Activated CD8-positive, alpha-beta memory T cell treated with anti-CD3 and anti-CD28 coated beads, Interleukin-2, amount 50 U/mL, for 4 hours (primary cell): ENCODE results near the gene P2RX3.
"Not testable (repeated sequence)": the region's sequence is repeated elsewhere in the genome, so short reads cannot be mapped to it uniquely, and the experiment has no call there.

Experiments
- DNase-seq: peaks from one replicate; pipeline ENCODE4 v3.0.0-alpha.2; 2020

P2RX3 gene

DNA sequence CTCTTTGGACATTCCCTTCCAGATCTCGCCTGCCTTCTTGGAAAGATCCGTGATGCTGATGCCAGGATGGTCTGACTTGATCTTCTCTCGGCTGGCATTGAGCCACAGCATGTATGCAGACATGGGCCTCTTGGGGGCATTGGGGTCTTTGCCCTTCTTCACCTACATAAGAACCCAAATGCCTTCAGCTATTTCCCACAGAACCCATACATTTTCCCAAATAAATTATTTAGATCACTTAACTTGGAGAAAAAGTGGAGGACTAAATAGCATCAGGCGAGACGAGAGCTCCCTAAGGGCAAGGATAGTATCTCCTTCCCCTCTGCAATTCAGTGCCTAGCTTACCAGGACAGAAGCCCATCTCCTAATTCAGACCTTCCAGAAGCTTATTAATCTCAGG is 10.4 kb upstream of the P2RX3 start:
- DNase-seq, result no peak

DNA sequence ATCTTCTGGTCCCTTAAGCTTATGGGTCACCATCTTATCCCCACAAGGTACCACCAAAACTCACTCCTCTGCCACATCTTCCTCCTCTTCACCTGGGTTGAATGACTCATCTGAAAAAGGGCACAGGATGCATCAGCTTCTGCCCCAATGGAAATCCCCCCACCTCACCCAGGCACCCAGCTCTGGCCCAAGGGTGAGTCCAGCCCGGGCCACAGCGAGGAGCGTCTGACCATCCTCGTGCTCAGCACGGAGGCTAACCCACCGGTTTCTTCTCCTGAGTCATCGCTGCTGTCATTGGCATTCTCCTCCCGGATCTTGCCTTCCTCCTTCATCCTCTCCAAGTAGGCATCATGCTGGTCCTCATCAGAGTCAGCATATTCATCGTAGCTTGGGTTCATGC is 8.1 kb upstream of the P2RX3 start:
- DNase-seq, result no peak

- DNase-seq, result no peak
Measured at GRCh38 chr11:57331720-57332119, 6.4 kb upstream of the P2RX3 start.

DNA sequence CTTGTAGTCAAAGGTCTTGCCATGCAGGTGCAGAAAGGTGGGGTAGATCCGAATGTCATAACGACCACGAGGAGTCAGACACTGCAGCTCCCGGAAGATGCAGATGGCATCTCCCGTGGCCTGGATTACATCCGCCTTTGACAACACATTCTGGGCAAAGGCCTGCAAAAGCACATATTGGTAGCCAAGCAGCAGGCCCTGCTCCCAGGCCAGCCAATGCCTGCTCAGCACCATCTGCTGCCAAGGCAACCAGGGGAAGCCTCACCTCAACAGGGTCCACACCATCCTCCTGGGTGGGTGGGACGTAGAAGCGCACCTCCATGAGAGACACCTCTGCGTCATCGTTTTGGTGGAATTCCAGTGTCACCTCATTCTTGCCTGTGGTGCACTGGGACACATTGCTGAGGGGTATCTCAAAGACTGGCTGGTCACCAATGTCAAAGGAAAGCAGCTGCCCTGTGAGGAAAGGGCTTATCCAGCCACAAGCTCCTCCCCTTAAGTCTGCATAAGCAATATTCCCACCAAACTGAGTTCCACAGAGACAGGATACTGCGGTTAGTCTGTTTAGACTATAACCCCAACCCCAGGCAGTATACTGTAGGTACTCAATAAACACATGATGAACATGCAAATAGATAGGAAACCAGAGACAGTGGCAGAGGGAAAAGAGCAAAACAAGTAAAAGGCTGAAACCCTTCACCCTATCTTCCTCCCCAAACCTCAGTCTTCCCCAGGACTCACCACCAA is 5.3 kb upstream of the P2RX3 start:
- DNase-seq, result no peak

DNA sequence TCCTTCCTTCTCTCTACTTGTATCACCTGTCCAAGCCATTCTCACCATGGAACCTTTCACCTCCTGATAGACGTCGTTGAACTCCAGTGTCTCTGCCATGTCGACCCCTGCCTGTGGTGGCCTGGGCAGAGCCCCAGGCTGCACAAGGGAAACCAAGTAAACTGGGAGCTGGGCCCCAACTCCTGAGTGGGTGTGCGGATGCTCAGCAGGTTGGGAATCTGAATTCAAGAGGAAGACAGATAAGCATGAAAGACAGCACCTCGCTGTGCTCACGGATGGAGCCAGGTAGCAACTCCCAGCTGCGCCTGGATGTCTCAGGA is 3.2 kb upstream of the P2RX3 start:
- no peak for DNase-seq

GRCh38 chr11:57335343-57336110 is 2.6 kb upstream of the P2RX3 start, which contains the start of gene SSRP1:
SSRP1 (minus strand) TSS chr11:57335892; CDS start chr11:57335121, 771 bp downstream.
- peak; percentile 86 for DNase-seq

GRCh38 chr11:57336111-57336666 is 2.0 kb upstream of the P2RX3 start:
- DNase-seq, result no peak

DNA sequence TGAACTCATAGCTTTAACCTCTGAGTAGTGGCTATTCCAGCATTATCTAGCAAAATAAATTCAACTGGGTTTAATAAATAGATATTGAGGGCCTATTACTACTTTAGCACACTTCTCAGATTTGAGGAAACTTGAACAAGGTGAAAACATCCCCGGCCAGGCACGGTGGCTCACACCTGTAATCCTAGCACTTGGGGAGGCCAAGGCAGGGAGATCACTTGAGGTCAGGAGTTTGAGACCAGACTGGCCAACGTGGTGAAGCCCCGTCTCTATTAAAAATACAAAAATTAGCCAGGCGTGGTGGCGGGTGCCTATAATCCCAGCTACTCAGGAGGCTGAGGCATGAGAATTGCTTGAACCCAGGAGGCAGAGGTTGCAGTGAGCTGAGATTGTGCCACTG is 1.3 kb upstream of the P2RX3 start:
- not testable (repeated sequence) for DNase-seq

- DNase-seq, result no peak
Measured at GRCh38 chr11:57339328-57339727, 1.2 kb downstream of the P2RX3 start.

- no peak for DNase-seq
Measured at GRCh38 chr11:57340039-57340615, 2.0 kb downstream of the P2RX3 start.

GRCh38 chr11:57341250-57341808 is 3.2 kb downstream of the P2RX3 start:
- no peak for DNase-seq

DNA sequence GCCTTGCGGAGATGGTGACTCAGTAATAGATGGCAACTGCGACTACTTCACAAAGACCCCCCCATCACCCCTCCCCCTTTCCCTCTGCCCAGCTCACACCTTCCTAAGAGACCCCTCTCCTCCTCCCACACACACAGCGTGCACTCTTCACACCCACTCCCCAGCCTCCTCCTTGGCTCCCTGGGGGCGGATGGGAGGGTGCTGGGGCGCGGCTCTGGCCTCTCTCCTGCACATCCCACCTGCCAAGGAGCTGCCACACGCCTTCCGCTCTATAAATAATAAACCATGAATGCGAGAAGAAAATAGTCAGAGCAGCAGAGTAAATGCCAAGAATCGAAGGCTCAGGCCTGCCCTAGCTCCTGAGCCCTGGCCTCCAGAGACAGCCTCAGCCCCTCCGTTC is 4.5 kb downstream of the P2RX3 start:
- no peak for DNase-seq

DNA sequence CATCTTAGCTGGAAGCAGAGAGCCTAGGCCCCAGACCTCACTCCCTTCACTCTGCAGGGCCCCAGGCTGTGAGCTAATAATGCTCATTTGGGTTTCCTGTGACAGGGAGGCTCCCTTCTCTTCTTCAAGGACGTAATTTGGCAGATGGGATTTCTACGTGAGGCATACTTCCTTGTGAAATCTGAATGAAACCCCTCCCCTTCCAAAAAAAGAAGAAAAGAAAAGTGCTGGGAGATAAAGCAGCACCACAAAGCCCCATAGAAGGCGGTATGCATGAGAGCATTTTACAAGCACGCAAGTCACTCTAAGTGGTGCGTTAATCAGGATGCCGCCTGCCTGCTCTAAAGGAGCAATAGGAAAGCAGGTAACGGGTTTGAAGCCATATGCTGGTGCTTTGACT is 5.7 kb downstream of the P2RX3 start:
- DNase-seq, result no peak

DNA sequence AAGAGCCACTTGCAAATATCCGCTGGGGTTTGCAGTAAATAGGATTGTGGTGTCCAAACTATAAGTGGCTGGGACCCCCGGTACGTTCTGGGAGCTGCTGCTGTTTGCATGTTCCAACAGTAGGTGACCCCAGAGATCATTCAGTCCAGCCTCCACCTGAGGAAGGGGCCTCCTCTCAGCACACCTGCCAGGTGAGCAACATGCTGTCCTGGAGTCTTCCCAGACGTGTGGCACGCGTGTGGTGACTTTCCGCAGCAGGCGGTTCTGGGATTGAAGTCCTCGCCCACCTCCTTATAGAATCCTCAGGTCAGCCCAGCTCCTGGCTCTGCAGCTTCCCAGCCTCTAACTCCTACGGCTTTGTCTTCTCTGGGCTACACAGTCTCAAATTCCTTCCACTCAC is 6.7 kb downstream of the P2RX3 start:
- DNase-seq, result no peak

DNA sequence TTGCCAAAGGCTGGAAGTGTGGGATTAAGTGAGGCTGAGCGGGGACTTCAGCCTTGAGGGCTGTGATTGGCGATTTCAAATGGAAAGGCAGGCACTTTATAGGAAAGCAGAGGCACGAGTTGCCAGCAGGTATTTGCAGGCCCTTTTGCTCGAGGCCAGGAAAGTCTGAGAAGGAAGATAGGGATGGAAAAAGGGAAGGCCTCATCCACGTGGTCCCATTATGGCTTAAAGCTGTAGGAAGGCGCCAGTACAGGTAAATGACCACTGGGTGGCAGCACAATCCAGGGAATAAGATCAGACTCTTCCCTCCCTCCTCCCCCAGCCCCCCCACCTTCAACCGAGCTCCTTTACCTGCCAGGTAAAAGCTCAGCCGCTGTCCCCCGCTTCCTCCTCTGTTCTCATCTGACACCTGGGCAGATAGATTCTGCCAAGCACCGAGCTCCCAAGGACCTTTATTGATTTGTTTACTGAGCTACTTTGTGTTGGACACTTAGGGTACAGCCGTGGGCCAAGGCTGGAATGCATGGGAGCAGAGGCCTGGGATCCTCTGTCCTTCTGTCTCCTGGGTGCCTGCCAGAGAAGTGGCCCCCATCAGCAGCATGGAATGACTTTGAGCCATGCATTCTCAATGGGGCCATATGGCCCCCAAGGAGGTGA is 7.5 kb downstream of the P2RX3 start:
- peak; percentile 76 for DNase-seq

DNA sequence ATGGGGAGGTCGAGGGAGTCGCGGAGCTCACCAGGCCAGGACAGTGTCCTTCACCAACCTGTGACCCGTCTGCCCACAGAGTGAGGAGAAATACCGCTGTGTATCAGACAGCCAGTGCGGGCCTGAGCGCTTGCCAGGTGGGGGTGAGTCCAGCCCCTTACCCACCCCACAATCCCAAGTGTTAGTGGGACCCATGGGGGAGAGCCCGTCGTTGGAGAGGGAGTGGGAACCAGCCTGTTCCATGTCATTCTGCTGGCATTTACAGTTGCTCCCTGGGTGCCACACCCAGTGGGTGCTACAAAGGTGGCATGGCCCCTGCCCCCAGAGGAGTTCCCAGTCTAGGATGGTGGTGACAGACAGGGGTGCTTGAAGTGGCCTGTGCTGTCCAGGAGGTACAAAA is 9.2 kb downstream of the P2RX3 start:
- no peak for DNase-seq

DNA sequence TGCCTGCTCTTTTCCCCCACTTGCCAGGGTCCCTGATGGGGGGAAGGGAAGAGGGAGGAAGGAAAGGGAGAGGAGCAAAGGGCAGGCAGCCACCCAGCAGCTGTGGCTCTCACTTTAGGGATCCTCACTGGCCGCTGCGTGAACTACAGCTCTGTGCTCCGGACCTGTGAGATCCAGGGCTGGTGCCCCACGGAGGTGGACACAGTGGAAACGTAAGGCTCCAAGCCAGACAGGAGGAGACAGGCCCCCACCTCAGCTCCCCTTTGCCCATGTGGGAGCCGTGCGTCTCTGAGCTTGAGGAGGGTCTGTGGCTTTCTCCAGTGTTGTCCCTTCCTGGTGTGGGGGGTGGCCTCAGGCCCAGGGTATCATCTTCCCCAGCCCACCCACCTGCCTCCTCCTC is 9.9 kb downstream of the P2RX3 start:
- DNase-seq, result no peak

GRCh38 chr11:57348636-57349313 is 10.6 kb downstream of the P2RX3 start:
- DNase-seq, result no peak

GRCh38 chr11:57349491-57350274 is 11.5 kb downstream of the P2RX3 start:
- DNase-seq, result peak; percentile 68

DNA sequence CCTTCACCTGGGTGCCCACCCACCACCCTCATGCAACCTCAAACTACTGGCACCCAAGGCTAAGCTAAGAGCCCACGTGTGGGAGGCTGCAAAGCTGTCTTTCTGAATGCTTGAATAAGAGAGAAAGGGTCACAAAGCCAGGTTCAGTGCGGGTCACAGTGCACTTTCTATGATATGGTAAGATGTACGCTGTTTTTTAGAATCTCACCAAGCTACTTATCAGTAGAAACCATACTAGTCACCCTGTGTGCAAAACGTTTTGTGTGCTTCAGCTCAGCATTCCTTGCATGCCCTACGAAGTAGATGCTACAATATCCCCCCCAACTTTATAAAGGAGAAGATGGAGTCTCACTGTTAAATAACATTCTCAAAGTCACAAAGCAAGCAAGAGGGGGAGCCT is 14.9 kb downstream of the P2RX3 start:
- no peak for DNase-seq

DNA sequence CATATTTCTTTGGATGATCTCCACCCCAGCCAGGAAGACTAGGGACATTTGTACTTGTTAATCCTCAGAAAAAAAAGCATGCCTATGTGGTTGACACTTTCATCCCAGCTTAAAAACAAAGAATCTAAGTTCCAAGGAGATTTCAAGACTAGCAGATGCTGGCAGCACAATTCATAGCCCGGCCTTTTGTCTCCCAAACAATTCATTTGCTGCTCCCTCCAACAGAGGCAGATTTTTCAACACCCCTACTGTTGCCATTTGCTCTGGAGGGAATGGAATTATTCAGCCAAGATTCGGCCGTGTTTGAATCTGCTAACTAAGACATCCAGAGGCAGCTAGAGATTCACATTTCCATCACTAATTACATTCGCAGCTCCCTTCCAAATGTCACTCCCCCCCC is 15.3 kb downstream of the P2RX3 start:
- no peak for DNase-seq

DNA sequence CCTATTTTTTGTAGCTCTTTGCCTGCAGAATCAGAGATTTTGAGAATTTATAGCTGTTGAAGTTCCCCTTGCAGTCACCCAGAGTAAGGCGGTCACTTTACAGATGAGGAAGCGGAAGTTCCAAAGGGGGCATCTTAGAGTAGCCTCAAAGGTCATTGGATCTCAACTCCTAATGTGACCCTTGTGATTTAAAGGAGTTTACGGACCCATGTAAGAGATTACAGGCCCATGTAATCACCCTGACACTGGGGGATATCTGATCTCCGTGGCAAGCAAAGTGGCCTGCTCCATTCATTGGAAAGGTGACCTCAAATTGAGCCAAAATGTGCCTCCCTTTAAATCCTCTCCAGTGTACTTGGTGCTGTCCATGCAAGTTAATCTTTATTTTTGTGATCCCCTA is 15.7 kb downstream of the P2RX3 start:
- DNase-seq, result no peak
